MM.1S (cell line): ENCODE measurements around the gene RGR.

Source experiments
- DNase-seq: peaks from one replicate; pipeline ENCODE4 v3.0.0-alpha.2; 2015
- H2AFZ ChIP-seq: fragments of 300-600 bp; sonication (generic); 2 replicates; pipeline ENCODE4 v1.6.0; 2016; ENCODE audit warnings: antibody characterized with exemption, low read length
- H3F3A ChIP-seq: fragments of 300-600 bp; sonication (generic); 2 replicates; pipeline ENCODE4 v1.6.1; 2016; ENCODE audit warnings: mild to moderate bottlenecking, antibody characterized with exemption, low read length, moderate library complexity, mixed read lengths; ENCODE audit not compliant: insufficient read depth
- H3K27ac ChIP-seq: fragments of 300-600 bp; sonication (generic); 2 replicates; pipeline ENCODE4 v1.5.1; 2016; ENCODE audit warnings: mild to moderate bottlenecking, low read length
- H3K27me3 ChIP-seq: fragments of 300-600 bp; sonication (generic); replicated peaks from 2 replicates; pipeline ENCODE4 v1.6.0; 2016; ENCODE audit warnings: low read length; ENCODE audit not compliant: insufficient read depth
- H3K36me3 ChIP-seq: fragments of 300-600 bp; sonication (generic); replicated peaks from 2 replicates; pipeline ENCODE4 v1.6.1; 2016; ENCODE audit warnings: mild to moderate bottlenecking, low read length, mixed read lengths; ENCODE audit not compliant: insufficient read depth
- H3K4me1 ChIP-seq: fragments of 300-600 bp; sonication (generic); 2 replicates; pipeline ENCODE4 v1.6.1; 2016; ENCODE audit warnings: low read length, mixed read lengths
- H3K4me2 ChIP-seq: fragments of 300-600 bp; sonication (generic); 2 replicates; pipeline ENCODE4 v1.6.0; 2016; ENCODE audit warnings: low read depth, low read length
- H3K4me3 ChIP-seq: fragments of 300-600 bp; sonication (generic); 2 replicates; pipeline ENCODE4 v1.5.1; 2016; ENCODE audit warnings: low read length, mixed read lengths
- H3K79me2 ChIP-seq: fragments of 300-600 bp; sonication (generic); 2 replicates; pipeline ENCODE4 v1.6.1; 2016; ENCODE audit warnings: mixed run types, low read length, mixed read lengths
- H3K9ac ChIP-seq: fragments of 300-600 bp; sonication (generic); 2 replicates; pipeline ENCODE4 v1.6.1; 2016; ENCODE audit warnings: low read length, mixed read lengths
- H3K9me2 ChIP-seq: fragments of 300-600 bp; sonication (generic); replicated peaks from 2 replicates; pipeline ENCODE4 v1.6.1; 2016; ENCODE audit warnings: mild to moderate bottlenecking, low read length, mixed read lengths; ENCODE audit not compliant: insufficient read depth
- H3K9me3 ChIP-seq: fragments of 300-600 bp; sonication (generic); replicated peaks from 2 replicates; pipeline ENCODE4 v1.6.1; 2016; ENCODE audit warnings: mild to moderate bottlenecking, low read length, mixed read lengths; ENCODE audit not compliant: insufficient read depth
- H4K20me1 ChIP-seq: fragments of 300-600 bp; sonication (generic); 2 replicates; pipeline ENCODE4 v1.6.1; 2016; ENCODE audit warnings: mild to moderate bottlenecking, low read length, moderate library complexity, mixed read lengths; ENCODE audit not compliant: insufficient read depth
- EZH2 ChIP-seq: fragments of 300-600 bp; sonication (generic); optimal IDR thresholded peaks from 2 replicates; pipeline ENCODE3; 2017; ENCODE audit warnings: low read depth, mild to moderate bottlenecking, antibody characterized with exemption, low read length, mixed read lengths
- EZH2phosphoT487 ChIP-seq: fragments of 300-600 bp; sonication (generic); IDR thresholded peaks from 2 replicates; pipeline ENCODE4 v1.6.1; 2018; ENCODE audit warnings: antibody characterized with exemption, low read length
- TF ChIP-seq, protein P1 (sequence below): fragments of 300-600 bp; sonication (generic); IDR thresholded peaks from 2 replicates; pipeline ENCODE4 v1.5.1; 2016; ENCODE audit warnings: antibody characterized with exemption, low read length, mixed read lengths

The RGR gene

DNA sequence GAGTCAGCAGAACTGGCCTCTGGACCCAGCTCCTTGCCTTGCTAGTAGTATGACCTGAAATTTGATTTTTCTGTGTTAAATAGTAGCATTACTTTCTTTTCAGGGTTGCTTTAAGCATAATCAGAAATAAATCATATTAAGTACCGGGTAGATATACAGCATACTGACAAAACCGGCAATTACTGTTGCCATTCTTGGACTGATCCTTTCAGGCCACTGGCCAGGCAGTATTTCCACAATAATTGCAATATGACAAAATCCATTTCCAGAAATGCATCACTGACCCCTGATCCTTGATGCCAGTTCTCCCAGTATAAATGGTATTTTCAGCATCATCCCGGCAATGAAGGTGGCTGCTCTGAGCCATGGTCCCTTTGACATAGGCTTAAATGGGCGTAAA, 10.4 kb upstream of the RGR start:
- H3K27me3 ChIP-seq = no peaks in the 10 kb centered on the region
- TF ChIP-seq, protein P1, sequence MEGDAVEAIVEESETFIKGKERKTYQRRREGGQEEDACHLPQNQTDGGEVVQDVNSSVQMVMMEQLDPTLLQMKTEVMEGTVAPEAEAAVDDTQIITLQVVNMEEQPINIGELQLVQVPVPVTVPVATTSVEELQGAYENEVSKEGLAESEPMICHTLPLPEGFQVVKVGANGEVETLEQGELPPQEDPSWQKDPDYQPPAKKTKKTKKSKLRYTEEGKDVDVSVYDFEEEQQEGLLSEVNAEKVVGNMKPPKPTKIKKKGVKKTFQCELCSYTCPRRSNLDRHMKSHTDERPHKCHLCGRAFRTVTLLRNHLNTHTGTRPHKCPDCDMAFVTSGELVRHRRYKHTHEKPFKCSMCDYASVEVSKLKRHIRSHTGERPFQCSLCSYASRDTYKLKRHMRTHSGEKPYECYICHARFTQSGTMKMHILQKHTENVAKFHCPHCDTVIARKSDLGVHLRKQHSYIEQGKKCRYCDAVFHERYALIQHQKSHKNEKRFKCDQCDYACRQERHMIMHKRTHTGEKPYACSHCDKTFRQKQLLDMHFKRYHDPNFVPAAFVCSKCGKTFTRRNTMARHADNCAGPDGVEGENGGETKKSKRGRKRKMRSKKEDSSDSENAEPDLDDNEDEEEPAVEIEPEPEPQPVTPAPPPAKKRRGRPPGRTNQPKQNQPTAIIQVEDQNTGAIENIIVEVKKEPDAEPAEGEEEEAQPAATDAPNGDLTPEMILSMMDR = no peak
- TF ChIP-seq EZH2 = no peak
- TF ChIP-seq EZH2phosphoT487 = no peak
- H2AFZ ChIP-seq = no peak overlapping the region
- DNase-seq = no peak
- H3K79me2 ChIP-seq = no peaks in the 10 kb centered on the region
- H3K9ac ChIP-seq = no peak overlapping the region
- H3K36me3 ChIP-seq = no peaks in the 10 kb centered on the region
- no peak overlapping the region for H3K4me2 ChIP-seq
- no peak overlapping the region for H3K27ac ChIP-seq
- no peaks in the 10 kb centered on the region for H4K20me1 ChIP-seq
- no peaks in the 10 kb centered on the region for H3K9me3 ChIP-seq
- H3F3A ChIP-seq = no peaks in the 10 kb centered on the region
- no peak overlapping the region for H3K4me3 ChIP-seq
- H3K9me2 ChIP-seq = no peaks in the 10 kb centered on the region
- no peaks in the 10 kb centered on the region for H3K4me1 ChIP-seq

DNA sequence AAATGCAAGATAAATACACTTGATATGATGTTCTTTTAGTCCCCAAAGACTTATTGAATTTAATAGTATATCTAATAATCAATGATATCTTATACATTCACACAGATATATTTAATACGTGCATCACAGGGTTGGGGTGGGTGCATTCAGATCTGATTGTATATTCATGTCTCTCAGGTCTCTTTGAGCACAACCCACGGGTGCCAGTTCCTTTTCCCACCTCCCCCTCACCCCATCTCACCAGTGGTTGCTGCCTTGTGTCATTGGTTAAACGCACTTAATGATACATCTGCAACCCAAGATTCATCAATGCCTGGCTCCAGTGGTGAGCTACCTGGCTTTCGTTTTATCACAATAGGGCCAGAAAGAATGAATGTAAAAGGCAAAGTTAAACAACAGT, 9.8 kb upstream of the RGR start:
- H3F3A ChIP-seq = no peaks in the 10 kb centered on the region
- H3K9ac ChIP-seq = no peak overlapping the region
- H3K4me2 ChIP-seq = no peak overlapping the region
- H3K27me3 ChIP-seq = no peaks in the 10 kb centered on the region
- H3K9me2 ChIP-seq = no peaks in the 10 kb centered on the region
- no peaks in the 10 kb centered on the region for H4K20me1 ChIP-seq
- no peaks in the 10 kb centered on the region for H3K36me3 ChIP-seq
- TF ChIP-seq EZH2phosphoT487 (no peak), EZH2 (no peak)
- no peak overlapping the region for H3K4me3 ChIP-seq
- no peak overlapping the region for H2AFZ ChIP-seq
- DNase-seq = no peak
- no peak overlapping the region for H3K27ac ChIP-seq
- H3K79me2 ChIP-seq = no peaks in the 10 kb centered on the region
- no peaks in the 10 kb centered on the region for H3K9me3 ChIP-seq
- no peaks in the 10 kb centered on the region for H3K4me1 ChIP-seq

DNA sequence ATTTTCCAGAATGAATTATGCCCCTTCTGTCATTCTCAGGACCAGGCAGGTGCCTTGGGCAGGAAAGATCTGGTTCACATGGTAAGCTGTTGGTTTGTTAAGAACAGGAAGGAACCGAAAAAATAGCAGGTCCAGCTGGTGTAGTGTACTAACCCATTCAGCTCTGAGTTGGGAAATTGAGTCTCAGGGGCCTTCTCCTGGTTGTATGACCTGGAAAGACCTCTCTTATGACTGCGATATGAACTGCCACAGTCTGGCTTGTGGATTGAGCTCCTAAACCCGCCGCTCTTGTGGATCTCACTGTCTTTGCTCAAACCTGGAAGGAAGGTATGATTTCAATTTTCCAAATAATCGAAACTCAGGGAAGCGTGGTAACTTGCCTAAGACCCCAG, 8.1 kb upstream of the RGR start:
- no peak overlapping the region for H3K9ac ChIP-seq
- H3K27me3 ChIP-seq = no peaks in the 10 kb centered on the region
- H3F3A ChIP-seq = no peaks in the 10 kb centered on the region
- H2AFZ ChIP-seq = no peak overlapping the region
- no peaks in the 10 kb centered on the region for H3K36me3 ChIP-seq
- H3K79me2 ChIP-seq = no peaks in the 10 kb centered on the region
- H3K4me2 ChIP-seq = no peak overlapping the region
- DNase-seq = no peak
- H3K27ac ChIP-seq = no peak overlapping the region
- TF ChIP-seq EZH2 (no peak), EZH2phosphoT487 (no peak)
- TF ChIP-seq, protein P1 = no peak
- no peaks in the 10 kb centered on the region for H3K9me2 ChIP-seq
- H3K4me3 ChIP-seq = no peak overlapping the region
- no peaks in the 10 kb centered on the region for H3K9me3 ChIP-seq
- H4K20me1 ChIP-seq = no peaks in the 10 kb centered on the region
- no peaks in the 10 kb centered on the region for H3K4me1 ChIP-seq

DNA sequence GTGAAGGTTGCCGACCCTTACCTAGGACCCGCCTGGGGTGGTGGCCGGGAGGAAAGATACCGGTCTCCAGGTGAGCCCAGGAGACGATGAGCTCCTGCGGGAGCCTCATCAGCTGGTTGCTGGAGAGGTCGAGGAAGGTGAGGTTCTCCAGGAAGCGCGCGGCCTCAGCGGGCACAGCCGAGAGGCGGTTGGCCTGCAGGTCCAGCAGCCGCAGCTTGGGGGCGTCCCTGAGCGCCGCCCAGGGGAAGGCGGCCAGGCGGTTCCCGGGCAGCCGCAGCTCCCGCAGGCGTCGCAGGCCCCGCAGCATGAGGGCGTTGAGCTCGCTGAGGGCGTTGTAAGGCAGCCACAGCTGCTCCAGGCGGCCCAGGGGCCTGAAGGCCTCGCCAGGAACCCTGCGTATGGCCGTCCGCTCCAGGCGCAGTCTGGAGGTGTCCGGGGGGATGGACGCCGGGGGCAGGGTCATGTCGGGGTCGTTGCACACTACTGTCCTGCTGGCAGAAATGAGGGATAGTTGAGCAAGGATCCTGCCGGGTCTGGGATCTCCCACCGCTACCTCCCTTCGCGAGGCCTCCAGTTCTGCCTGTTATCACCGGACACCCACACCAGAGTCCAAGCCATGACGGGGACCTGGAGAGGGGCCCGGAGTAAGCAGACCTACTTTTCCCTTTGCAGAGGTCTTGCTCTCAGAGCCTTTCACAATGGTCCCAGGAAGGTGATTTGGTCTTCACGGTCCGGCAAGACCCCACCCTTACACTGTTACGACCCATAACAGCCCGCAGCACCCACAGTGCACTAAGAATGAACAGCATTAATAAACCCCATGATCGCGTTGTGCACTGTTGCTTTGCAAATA, 7.4 kb upstream of the RGR start:
- Histone ChIP-seq H3K9me3 (no peaks in the 10 kb centered on the region), H4K20me1 (no peaks in the 10 kb centered on the region), H3K4me3 (no peak overlapping the region), H3K9me2 (no peaks in the 10 kb centered on the region), H3K27me3 (no peaks in the 10 kb centered on the region), H2AFZ (no peak overlapping the region), H3F3A (no peaks in the 10 kb centered on the region), H3K4me1 (no peaks in the 10 kb centered on the region), H3K4me2 (no peak overlapping the region), H3K79me2 (no peaks in the 10 kb centered on the region), H3K9ac (no peak overlapping the region), H3K27ac (no peak overlapping the region), H3K36me3 (no peaks in the 10 kb centered on the region)
- no peak for DNase-seq
- TF ChIP-seq EZH2 (no peak), EZH2phosphoT487 (no peak)
- TF ChIP-seq, protein P1 = no peak
